GM19193 (cell line): ENCODE data around the gene CAPS.

Source experiments
- POLR2A ChIP-seq: IDR thresholded peaks from 4 replicates; pipeline ENCODE4 v1.6.1; 2011; ENCODE audit not compliant: insufficient read depth, insufficient read length; ENCODE audit errors: extremely low read depth

The CAPS gene

GRCh38 chr19:5964816-5965565 lies 50.9 kb downstream of the CAPS start:
- no peak for TF ChIP-seq POLR2A
